PC-3 (cell line): ENCODE results near the gene MET. TPM values are rescaled to one million over a fixed set of nuclear protein-coding genes. Genes with fewer than 3 reads are reported as not detected.

Source experiments
- ATAC-seq: fragments of 200-7000 bp; cut with Tn5 transposase; 2 replicates; pipeline ENCODE4 v1.9.1; 2020; ENCODE audit warnings: mild to moderate bottlenecking, moderate library complexity
- BruUV-seq: library from RNA; stranded (reverse); fragments of 400-500 nt; replicated peaks from 2 replicates; lab custom pipeline; 2021; lab: Mats Ljungman, UMichigan
- CTCF ChIA-PET: fragments of 300-600 bp; sonication (Branson Sonifier 250); formaldehyde crosslinking; loops from one replicate; lab custom pipeline; 2022; ENCODE audit warnings: antibody characterized with exemption; lab: Charles Lee
- POLR2A ChIA-PET: fragments of 300-600 bp; sonication (Branson Sonifier 250); formaldehyde crosslinking; loops from one replicate; lab custom pipeline; 2022; ENCODE audit warnings: antibody characterized with exemption; ENCODE audit not compliant: unreplicated experiment; lab: Charles Lee
- DNase-seq: peaks from one replicate; pipeline ENCODE4 v3.0.0-alpha.2; 2015
- H2AFZ ChIP-seq: fragments of 300-600 bp; sonication (generic); 2 replicates; pipeline ENCODE4 v1.6.0; 2016; ENCODE audit warnings: antibody characterized with exemption, low read length
- H3F3A ChIP-seq: fragments of 300-600 bp; sonication (generic); one replicate; pipeline ENCODE4 v1.6.0; 2017; ENCODE audit warnings: antibody characterized with exemption, low read length, control low read depth, mild to moderate bottlenecking; ENCODE audit not compliant: unreplicated experiment
- H3K27ac ChIP-seq: fragments of 300-600 bp; sonication (generic); 2 replicates; pipeline ENCODE4 v1.5.1; 2016; ENCODE audit warnings: mild to moderate bottlenecking, low read length
- H3K27me3 ChIP-seq: fragments of 300-600 bp; sonication (generic); 2 replicates; pipeline ENCODE4 v1.6.1; 2016; ENCODE audit warnings: low read length, mixed read lengths
- H3K36me3 ChIP-seq: fragments of 300-600 bp; sonication (generic); 2 replicates; pipeline ENCODE4 v1.6.1; 2016; ENCODE audit warnings: low read depth, mixed run types, low read length, mixed read lengths
- H3K4me1 ChIP-seq: fragments of 300-600 bp; sonication (generic); 2 replicates; pipeline ENCODE4 v1.5.1; 2016; ENCODE audit warnings: low read length; ENCODE audit not compliant: insufficient read depth
- H3K4me2 ChIP-seq: fragments of 300-600 bp; sonication (generic); 2 replicates; pipeline ENCODE4 v1.6.0; 2016; ENCODE audit warnings: low read length
- H3K4me3 ChIP-seq: fragments of 300-600 bp; sonication (generic); 2 replicates; pipeline ENCODE4 v1.5.1; 2016; ENCODE audit warnings: mild to moderate bottlenecking, low read length, mixed read lengths
- H3K79me2 ChIP-seq: fragments of 300-600 bp; sonication (generic); 2 replicates; pipeline ENCODE4 v1.6.1; 2017; ENCODE audit warnings: low read length, mixed read lengths
- H3K9ac ChIP-seq: fragments of 300-600 bp; sonication (generic); 2 replicates; pipeline ENCODE4 v1.6.0; 2016; ENCODE audit warnings: mild to moderate bottlenecking, low read length
- H3K9me2 ChIP-seq: fragments of 300-600 bp; sonication (generic); replicated peaks from 2 replicates; pipeline ENCODE4 v1.6.1; 2016; ENCODE audit warnings: mixed run types, low read length, mixed read lengths
- H3K9me3 ChIP-seq: fragments of 300-600 bp; sonication (generic); 2 replicates; pipeline ENCODE4 v1.6.1; 2016; ENCODE audit warnings: low read length, mixed read lengths
- H4K20me1 ChIP-seq: fragments of 300-600 bp; sonication (generic); 2 replicates; pipeline ENCODE4 v1.6.1; 2016; ENCODE audit warnings: low read length, mixed read lengths
- EZH2 ChIP-seq: fragments of 300-600 bp; sonication (generic); IDR thresholded peaks from one replicate; pipeline ENCODE4 v1.6.1; 2017; ENCODE audit warnings: antibody characterized with exemption, mild to moderate bottlenecking, low read length; ENCODE audit not compliant: unreplicated experiment
- EZH2phosphoT487 ChIP-seq: fragments of 300-600 bp; sonication (generic); IDR thresholded peaks from 2 replicates; pipeline ENCODE4 v1.6.1; 2018; ENCODE audit warnings: mild to moderate bottlenecking, antibody characterized with exemption, low read length, borderline replicate concordance
- intact Hi-C: fragments of 100-400 bp; cut with micrococcal nuclease; formaldehyde crosslinking; loops from 2 replicates; pipeline ENCODE4 v1.9.0; 2023
- total RNA-seq: library from RNA; depleted of rRNA; stranded (reverse); fragments of >200 nt; gene quantifications from 2 replicates; pipeline ENCODE4 v1.2.3, GENCODE V29; 2014
- TF ChIP-seq, protein P1 (sequence below): fragments of 300-600 bp; sonication (generic); conservative IDR thresholded peaks from 2 replicates; pipeline ENCODE4 v1.5.1; 2017; ENCODE audit warnings: antibody characterized with exemption, low read depth, mild to moderate bottlenecking, low read length

MET gene
- total RNA-seq, 1 experiment from 2014 or later = 118 TPM

DNA sequence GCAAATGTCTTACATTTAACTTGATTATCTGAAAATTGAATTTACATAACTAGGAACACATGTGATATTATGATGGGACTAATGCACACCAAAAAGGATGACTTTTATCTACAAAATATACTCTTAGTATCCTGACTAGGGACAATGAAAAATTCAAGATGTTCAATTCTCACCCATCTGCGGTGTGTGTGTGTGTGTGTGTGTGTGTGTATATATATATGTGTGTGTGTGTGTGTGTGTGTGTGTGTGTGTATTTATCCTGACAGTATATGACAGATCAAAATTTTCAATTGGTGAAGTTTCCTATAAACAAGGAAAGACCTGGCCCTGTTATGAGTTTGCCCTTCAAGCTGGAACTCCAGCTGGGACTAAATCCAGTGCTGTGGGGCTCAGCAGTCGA lies 40.3 kb upstream of the MET start:
- peaks cover 36% of the 10 kb centered on the region for H3K4me1 ChIP-seq
- ChIA-PET POLR2A (no interaction called here), CTCF (interaction anchor here (0.5 kb wide), 1 partner anchor 380 kb away, joined by 3 read pairs; no protein-coding TSS in a partner anchor)
- TF ChIP-seq, protein P1, sequence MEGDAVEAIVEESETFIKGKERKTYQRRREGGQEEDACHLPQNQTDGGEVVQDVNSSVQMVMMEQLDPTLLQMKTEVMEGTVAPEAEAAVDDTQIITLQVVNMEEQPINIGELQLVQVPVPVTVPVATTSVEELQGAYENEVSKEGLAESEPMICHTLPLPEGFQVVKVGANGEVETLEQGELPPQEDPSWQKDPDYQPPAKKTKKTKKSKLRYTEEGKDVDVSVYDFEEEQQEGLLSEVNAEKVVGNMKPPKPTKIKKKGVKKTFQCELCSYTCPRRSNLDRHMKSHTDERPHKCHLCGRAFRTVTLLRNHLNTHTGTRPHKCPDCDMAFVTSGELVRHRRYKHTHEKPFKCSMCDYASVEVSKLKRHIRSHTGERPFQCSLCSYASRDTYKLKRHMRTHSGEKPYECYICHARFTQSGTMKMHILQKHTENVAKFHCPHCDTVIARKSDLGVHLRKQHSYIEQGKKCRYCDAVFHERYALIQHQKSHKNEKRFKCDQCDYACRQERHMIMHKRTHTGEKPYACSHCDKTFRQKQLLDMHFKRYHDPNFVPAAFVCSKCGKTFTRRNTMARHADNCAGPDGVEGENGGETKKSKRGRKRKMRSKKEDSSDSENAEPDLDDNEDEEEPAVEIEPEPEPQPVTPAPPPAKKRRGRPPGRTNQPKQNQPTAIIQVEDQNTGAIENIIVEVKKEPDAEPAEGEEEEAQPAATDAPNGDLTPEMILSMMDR = no peak
- TF ChIP-seq EZH2 = no peak
- no peak for TF ChIP-seq EZH2phosphoT487
- no peak overlapping the region for H2AFZ ChIP-seq
- H3K4me3 ChIP-seq = no peak overlapping the region
- H3K9me3 ChIP-seq = no peaks in the 10 kb centered on the region
- no peak overlapping the region for H3K27ac ChIP-seq
- no peaks in the 10 kb centered on the region for H3K27me3 ChIP-seq
- BruUV-seq = no TSS peak
- no peaks in the 10 kb centered on the region for H3K36me3 ChIP-seq
- H4K20me1 ChIP-seq = no peaks in the 10 kb centered on the region
- H3K9me2 ChIP-seq = no peaks in the 10 kb centered on the region
- no peak overlapping the region for H3K4me2 ChIP-seq
- no peak overlapping the region for H3K9ac ChIP-seq
- no peaks in the 10 kb centered on the region for H3F3A ChIP-seq
- intact Hi-C loops = loop anchor here (2.0 kb wide), 1 partner anchor 39 kb away; no protein-coding TSS in a partner anchor
- no peak for ATAC-seq
- H3K79me2 ChIP-seq = no peaks in the 10 kb centered on the region
- no peak for DNase-seq

DNA sequence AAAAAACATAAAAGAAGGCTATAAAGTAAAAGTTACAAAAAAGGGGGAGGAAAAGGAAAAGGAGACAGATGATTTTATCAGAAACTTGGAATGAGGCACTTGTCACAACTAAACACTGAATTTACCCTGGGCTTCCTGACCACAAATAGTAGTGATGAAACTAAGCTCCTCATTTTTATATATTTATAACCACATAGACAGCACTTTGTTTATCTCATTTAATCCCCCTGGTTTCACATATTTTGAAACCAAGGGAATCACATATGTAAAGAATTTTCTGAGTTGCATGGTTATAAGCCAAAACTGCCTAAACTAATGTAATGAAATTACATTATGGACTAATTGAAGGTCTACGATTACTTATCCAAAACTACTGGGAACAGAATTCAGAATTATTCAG lies 39.6 kb upstream of the MET start:
- H3K27me3 ChIP-seq = no peaks in the 10 kb centered on the region
- no peak for ATAC-seq
- H2AFZ ChIP-seq = no peak overlapping the region; the same call in 1 of the 2 replicates
- no peak overlapping the region for H3K4me3 ChIP-seq
- H3K36me3 ChIP-seq = no peaks in the 10 kb centered on the region
- DNase-seq = no peak
- no peaks in the 10 kb centered on the region for H3K9me3 ChIP-seq
- no peaks in the 10 kb centered on the region for H3K9me2 ChIP-seq
- CTCF ChIA-PET = no interaction called here
- peaks cover 36% of the 10 kb centered on the region for H3K4me1 ChIP-seq
- TF ChIP-seq EZH2 (no peak), EZH2phosphoT487 (no peak)
- TF ChIP-seq, protein P1 = no peak
- H4K20me1 ChIP-seq = no peaks in the 10 kb centered on the region
- intact Hi-C loops = loop anchor here (2.0 kb wide), 1 partner anchor 38 kb away; no protein-coding TSS in a partner anchor
- H3K79me2 ChIP-seq = no peaks in the 10 kb centered on the region
- no peak overlapping the region for H3K9ac ChIP-seq
- POLR2A ChIA-PET = no interaction called here
- no peaks in the 10 kb centered on the region for H3F3A ChIP-seq
- H3K27ac ChIP-seq = no peak overlapping the region
- BruUV-seq = no TSS peak
- H3K4me2 ChIP-seq = no peak overlapping the region

DNA sequence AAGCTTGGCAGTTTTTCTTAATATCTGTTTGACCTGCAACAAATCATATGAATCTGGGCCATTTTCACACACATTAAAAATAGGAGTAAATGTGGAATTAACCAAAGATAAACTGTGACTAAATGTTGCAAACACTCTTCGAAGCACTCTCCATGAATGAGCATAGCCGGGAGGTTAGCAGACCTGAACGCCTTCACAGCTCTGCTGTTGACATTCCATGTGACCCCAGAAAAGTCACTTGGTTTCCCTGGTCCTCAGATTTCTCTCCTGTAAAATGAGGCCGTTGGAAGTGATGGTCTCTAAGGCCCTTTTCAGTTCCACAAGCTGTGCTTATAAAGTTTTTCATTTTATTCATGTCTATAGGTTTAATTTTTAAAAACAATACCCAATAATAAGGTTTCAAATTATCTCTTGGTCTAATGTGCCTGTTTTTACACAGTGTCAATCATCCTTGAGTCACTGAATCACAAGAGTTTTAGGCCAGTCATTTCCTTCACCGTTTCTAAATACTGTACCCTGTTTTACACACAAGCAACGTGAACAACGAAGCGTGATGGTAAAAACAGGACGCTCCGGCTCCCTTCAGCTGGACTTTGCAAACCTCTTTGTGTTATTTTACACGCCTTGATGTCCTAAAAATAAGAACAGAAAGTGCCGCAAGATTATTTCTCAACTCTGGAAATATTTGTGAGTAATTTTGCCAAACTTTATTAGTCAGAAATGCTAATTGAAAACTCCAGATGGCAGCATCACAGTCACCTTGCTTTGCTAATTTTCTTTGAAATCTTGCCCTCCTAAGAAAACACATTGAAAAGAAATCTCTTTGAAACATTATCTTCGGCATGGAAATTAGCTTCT lies 38.6 kb upstream of the MET start:
- ChIA-PET CTCF (interaction anchor here (0.5 kb wide), 1 partner anchor 38 kb away, joined by 3 read pairs; no protein-coding TSS in a partner anchor), POLR2A (no interaction called here)
- Histone ChIP-seq H3K4me1 (peaks cover 36% of the 10 kb centered on the region), H3K27me3 (no peaks in the 10 kb centered on the region), H3K9ac (no peak overlapping the region), H3K36me3 (no peaks in the 10 kb centered on the region), H3K9me2 (no peaks in the 10 kb centered on the region), H4K20me1 (no peaks in the 10 kb centered on the region), H3K4me2 (peak overlapping the region; percentile 59), H3K27ac (peak overlapping the region; percentile 17; the same call in 1 of the 2 replicates), H3K9me3 (no peaks in the 10 kb centered on the region), H3K79me2 (no peaks in the 10 kb centered on the region), H3F3A (no peaks in the 10 kb centered on the region), H2AFZ (peak overlapping the region; percentile 83), H3K4me3 (peak overlapping the region; percentile 39; the same call in 1 of the 2 replicates)
- intact Hi-C loops = loop anchor here (2.0 kb wide), 1 partner anchor 37 kb away; no protein-coding TSS in a partner anchor
- peak; percentile 53 for ATAC-seq
- DNase-seq = peak; percentile 13
- TF ChIP-seq EZH2phosphoT487 = no peak
- TF ChIP-seq, protein P1 = peak; percentile 34; the same call in 1 of the 2 replicates
- no TSS peak for BruUV-seq
